ENCODE measurements around the gene HUNK.
A peak's percentile ranks its signal among the peaks of the same experiment; 100 is the strongest.
"Not testable (repeated sequence)": the region's sequence is repeated elsewhere in the genome, so short reads cannot be mapped to it uniquely, and the experiment has no call there.

The HUNK gene

DNA sequence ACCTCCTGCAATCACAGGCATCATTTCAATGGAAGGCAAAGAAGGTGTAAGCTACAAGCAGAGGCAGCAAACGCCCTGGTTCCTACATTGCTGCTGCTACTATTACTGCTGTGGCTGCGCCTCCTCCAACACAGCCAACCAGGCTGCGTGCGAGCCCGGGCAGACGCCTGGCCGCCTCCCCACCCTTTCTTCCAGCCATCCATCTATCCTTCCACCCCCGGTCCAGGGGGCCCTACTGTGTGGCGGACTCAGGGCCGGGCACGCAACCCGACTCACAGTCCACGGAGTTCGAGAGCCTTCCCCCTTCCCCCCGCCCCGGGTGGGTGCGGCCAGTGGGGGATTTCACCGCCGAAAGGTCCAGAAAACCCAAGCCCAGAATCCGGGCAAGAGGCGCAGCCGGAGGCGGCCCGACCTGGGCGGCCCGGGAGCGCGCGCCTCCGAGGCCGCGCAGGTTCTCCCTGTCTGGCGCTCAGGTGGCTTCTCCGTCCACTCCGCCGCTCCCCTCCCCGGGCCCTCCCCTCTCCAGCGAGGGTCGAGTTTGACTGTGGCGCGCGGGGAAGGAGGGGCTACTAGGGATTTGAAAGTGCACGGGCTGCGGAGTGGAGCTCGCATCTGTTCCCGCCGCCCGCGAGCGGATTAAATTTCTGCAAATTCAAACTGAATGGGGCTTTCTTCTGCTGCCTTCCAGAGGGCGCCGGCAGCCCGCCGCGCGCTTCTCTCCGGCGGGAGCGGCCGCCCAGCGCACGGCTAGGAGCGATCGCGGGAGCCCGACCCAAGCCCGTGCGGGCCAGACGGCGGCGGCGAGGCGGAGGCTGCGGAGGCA, at the start of gene HUNK:
TSS of gene HUNK (plus strand) at position 569 of the 823 bp plus-strand sequence. CDS start 655 bp downstream, outside the sequence.
- H3K27ac ChIP-seq = no peak within 1 kb of the TSS
- DNase-seq (ENCODE audit: low read depth, low spot score) = no peak

DNA sequence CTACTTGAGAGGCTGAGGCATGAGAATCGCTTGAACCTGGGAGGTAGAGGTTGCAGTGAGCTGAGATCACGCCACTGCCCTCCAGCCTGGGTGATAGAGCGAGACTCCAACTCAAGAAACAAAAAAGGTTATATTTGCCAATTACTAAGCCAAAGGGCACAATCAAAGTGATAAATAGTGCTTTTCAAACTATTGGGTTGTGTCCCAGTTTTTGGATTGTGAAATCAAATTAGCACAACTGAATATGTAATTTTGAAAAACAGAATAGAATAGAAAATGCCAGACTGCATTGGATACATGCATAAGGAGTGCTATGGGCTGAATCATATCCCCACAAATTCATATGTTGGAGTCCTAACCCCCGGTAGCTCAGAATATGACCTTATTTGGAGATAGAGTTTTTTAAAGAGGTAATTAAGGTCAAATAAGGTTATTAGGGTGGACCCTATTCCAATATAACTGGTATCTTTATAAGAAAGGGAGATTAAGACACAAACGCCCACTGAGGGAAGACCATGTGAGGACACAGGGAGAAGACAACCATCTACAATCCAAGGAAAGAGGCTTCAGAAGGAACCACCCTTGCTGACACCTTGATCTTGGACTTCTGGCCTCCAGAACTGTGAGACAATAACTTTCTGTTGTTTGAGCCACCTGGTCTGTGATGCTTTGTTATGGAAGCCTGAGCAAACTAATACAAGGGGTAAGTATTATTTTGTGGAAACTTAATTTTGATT, 42.9 kb upstream of the HUNK start:
- no peak overlapping the region for H3K27ac ChIP-seq
- DNase-seq (ENCODE audit: low read depth, low spot score) = no peak

DNA sequence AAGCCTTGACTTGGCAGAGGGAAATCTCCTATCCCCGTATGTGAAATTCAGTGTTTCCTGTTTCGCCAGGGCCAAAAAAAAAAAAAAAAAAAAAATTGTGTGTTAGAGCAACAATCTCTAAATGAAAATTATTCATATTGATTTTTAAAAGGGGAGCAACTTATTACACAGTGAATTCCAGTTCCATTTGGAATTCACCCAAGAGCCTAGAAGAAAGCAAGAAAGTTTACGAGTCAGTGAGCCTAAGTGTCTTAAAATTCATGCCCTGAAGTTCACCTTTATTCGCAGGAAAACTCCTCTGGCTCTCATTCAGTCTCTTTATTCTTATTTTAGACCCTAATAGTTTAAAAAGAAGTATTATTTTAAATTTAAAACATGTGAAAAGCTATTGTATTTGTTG, 42.1 kb upstream of the HUNK start:
- no peak overlapping the region for H3K27ac ChIP-seq

GRCh38 chr21:31837041-31837440, 35.8 kb upstream of the HUNK start:
- H3K27ac ChIP-seq = no peak overlapping the region
- no peak for DNase-seq (ENCODE audit: low read depth, low spot score)

More for the DNA sequence above, 42.1 kb upstream of the HUNK start:
- DNase-seq (ENCODE audit: low read depth, low spot score) = no peak

DNA sequence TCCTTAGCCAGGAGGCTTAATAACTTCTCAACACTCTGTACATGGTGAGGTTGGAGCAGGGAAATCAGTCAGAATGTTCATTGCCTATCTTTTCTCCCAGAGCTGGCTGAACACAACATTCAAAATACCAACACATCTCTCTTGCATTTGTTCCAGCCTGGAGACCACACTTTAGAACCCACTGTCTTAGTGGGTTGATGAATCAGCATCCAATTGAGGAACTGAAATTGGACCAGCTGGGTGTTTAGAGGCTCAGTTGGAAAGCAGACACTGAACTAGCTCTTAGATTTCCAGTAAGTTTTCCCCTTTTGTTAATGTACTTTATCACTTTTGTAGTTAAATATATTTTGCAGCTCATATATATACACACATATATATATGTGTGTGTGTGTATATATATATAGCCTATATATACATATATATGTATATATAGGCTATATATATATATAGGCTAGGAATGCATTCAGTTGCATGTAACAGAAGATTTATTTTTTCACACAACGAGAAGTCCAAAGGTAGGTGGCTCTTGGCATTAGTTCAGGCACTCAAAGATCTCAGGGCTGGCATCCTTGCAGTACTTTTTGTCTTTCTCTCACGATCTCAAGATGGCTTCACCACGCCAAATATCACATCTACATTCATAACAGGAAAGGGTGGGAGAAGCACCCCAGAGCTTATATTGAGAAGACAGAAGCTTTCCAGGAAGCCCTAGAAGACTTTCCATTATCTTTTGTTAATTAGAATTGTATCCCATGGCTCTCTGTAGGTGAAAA, 35.0 kb upstream of the HUNK start:
- DNase-seq (ENCODE audit: low read depth, low spot score) = no peak
- H3K27ac ChIP-seq = no peak overlapping the region

DNA sequence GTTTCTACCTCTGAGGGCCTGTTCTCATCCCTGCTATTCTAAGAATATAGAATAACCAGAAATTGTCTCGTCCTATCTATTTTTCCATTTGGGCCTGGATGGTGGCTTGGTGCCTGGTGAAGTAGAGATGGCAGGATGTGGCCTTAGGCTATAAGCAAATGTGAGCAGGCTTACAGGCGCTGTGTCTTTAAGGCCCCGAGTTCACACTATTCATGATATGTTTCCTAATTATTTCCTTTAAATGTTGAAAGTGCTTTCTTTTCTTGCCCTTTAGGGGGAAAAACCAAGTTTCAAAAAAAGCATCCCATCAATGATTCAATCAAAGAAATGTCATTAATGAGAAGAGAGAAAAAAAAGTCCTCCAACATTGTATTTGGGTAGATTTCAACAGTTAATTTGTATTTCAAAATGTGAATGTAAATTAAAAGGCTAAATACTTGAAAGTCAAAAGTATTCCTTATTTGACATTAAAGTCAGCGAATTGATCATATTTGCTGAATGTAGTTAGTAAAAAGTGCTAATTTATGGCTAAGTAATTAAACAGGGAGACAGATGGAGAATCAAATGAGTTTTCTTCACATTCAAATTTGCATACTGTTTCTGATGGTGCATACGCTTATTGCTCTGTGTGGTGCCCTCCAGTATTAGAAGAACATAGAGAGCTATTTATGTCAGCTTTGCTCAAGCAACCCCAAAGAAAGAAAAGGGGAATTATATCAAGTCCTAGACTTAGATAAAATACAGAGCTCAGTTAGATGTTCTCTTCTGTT, 34.0 kb upstream of the HUNK start:
- no peak overlapping the region for H3K27ac ChIP-seq
- DNase-seq (ENCODE audit: low read depth, low spot score) = no peak

GRCh38 chr21:31844206-31844605, 28.6 kb upstream of the HUNK start:
- DNase-seq (ENCODE audit: low read depth, low spot score) = no peak
- H3K27ac ChIP-seq = no peak overlapping the region

- H3K27ac ChIP-seq = no peak overlapping the region
- DNase-seq (ENCODE audit: low read depth, low spot score) = no peak
These were observed 27.6 kb upstream of the HUNK start for GRCh38 chr21:31845151-31845729.

DNA sequence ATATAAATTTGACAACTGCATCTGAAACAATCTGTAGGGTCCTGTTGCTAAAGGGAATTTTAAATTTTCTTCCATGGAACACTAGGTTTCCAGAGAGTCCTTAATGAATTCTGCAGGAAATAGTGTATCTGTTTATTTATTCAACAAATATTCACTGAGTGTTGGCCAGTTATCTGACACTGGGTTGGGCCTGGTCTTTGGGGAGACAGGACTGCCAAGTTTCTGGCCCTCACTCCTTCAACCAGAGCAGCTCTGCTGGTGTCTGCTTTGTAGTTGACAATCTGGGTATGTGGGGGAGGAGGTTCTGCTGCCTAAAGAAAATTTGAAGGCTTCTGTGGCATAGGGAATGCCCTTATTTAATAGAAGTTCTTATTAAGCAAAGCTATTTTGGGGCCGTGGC, 26.1 kb upstream of the HUNK start:
- no peak for DNase-seq (ENCODE audit: low read depth, low spot score)
- no peak overlapping the region for H3K27ac ChIP-seq

DNA sequence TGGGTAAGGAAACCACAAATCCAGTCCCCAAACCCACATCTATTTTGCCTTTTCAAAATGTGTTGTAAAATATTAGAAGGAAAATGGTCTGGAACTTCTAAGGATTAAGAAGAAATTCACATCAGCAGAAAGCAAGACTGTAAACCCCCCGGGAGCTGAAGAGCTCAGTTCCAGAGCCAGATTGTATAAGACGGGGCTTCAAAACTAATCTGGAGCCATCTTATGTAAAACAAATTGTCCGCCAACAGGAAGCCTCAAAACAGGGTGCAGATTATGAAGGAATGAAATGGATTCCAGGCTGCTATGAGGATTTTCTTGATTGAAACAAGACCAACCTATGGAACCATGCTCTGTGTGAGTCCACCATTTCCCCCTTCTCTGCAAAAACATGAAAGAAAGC, 25.1 kb upstream of the HUNK start:
- DNase-seq (ENCODE audit: low read depth, low spot score) = no peak
- no peak overlapping the region for H3K27ac ChIP-seq

- H3K27ac ChIP-seq = no peak overlapping the region
- DNase-seq (ENCODE audit: low read depth, low spot score) = no peak
These were observed 24.4 kb upstream of the HUNK start for GRCh38 chr21:31848326-31848985.

- H3K27ac ChIP-seq = no peak overlapping the region
- DNase-seq (ENCODE audit: low read depth, low spot score) = no peak
These were observed 21.9 kb upstream of the HUNK start for GRCh38 chr21:31850886-31851285.

DNA sequence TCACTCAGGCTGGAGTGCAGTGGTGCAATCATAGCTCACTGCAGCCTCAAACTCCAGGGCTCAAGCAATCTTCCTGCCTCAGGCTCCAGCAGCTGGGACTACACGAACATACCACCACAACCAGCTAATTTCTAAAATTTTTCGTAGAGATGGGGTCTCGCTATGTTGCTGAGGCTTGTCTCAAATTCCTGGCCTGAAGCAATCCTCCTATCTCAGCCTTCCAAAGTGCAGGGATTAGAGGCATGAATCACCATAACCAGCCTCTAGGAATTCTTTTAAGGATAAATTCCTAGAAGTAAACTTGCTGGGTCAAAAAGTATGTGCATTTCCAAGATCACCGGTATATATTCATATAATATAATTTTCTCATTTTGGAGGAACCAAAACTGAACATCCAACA, 17.6 kb upstream of the HUNK start:
- H3K27ac ChIP-seq = no peak overlapping the region
- DNase-seq (ENCODE audit: low read depth, low spot score) = no peak

GRCh38 chr21:31857096-31857495, 15.7 kb upstream of the HUNK start:
- no peak for DNase-seq (ENCODE audit: low read depth, low spot score)
- H3K27ac ChIP-seq = no peak overlapping the region

DNA sequence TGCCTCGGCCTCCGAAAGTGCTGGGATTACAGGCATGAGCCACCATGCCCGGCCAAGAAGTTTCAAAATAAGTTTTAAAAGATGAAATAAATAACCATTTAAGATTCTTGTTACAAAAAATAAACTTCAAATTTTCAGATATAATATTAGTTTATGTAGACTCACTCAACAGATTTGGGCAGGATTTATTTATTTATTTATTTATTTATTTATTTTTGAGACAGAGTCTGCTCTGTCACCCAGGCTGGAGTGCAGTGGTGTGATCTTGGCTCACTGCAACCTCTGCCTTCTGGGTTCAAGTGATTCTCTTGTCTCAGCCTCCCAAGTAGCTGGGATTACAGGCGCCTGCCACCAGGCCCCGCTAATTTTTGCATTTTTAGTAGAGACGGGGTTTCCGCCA, 15.2 kb upstream of the HUNK start:
- not testable (repeated sequence) for DNase-seq (ENCODE audit: low read depth, low spot score); H3K27ac ChIP-seq

- no peak for DNase-seq (ENCODE audit: low read depth, low spot score)
- no peak overlapping the region for H3K27ac ChIP-seq
These were observed 12.0 kb upstream of the HUNK start for GRCh38 chr21:31860851-31861250.

DNA sequence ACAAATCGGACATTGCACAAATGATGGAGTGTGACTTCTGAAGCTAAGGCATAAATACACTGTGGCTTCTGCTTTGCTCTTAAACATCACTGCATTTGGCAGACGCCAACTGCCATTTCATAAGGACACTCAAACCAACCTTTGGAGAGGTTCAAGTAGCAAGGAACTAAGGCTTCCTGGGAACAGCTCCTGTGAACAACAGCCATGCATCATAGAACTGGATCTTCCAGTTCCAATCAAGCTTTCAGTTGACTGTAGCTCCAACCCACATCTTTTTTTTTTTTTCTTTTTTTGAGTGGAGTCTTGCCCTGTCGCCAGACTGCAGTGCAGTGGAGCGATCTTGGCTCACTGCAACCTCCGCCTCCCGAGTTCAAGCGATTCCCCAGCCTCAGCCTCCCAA, 10.7 kb upstream of the HUNK start:
- DNase-seq (ENCODE audit: low read depth, low spot score) = no peak
- H3K27ac ChIP-seq = no peak overlapping the region

DNA sequence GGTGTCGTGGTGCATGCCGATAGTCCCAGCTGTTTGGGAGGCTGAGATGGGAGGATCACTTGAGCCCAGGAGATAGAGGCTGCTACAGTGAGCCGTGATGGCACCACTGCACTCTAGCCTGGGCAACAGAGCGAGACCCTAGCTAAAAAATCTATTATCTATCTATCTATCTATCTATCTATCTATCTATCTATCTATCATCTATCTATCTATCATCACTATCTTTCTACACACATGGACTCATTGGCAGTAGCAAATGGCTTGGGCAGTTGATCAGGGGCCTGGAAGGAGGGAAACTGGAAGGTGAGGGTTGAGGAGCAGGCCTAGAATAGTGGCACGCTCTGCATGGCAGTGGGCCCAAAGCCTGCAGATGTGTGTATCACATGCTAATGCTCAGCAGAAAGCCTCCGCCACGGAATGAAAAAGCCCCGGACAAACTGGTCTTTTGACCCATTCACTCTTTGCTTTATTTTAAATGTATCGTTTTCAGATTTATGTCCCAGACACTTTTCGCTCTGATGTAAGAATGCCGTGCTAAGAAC, 7.3 kb upstream of the HUNK start:
- H3K27ac ChIP-seq = no peak overlapping the region
- DNase-seq (ENCODE audit: low read depth, low spot score) = no peak

- H3K27ac ChIP-seq = no peak overlapping the region
- peak; percentile 29 for DNase-seq (ENCODE audit: low read depth, low spot score)
These were observed 6.7 kb upstream of the HUNK start for GRCh38 chr21:31866077-31866511.

Measured in epithelial cell of prostate (primary cell).